Embryonic facial prominence (tissue), 1 donor: ENCODE results near the gene UBASH3B.
A peak's percentile ranks its signal among the peaks of the same experiment; 100 is the strongest.
"Not testable (repeated sequence)": the region's sequence is repeated elsewhere in the genome, so short reads cannot be mapped to it uniquely, and the experiment has no call there.

Experiments used
- DNase-seq: peaks from one replicate; pipeline ENCODE4 v3.0.0-alpha.2; 2016; ENCODE audit errors: extremely low spot score

UBASH3B gene

DNA sequence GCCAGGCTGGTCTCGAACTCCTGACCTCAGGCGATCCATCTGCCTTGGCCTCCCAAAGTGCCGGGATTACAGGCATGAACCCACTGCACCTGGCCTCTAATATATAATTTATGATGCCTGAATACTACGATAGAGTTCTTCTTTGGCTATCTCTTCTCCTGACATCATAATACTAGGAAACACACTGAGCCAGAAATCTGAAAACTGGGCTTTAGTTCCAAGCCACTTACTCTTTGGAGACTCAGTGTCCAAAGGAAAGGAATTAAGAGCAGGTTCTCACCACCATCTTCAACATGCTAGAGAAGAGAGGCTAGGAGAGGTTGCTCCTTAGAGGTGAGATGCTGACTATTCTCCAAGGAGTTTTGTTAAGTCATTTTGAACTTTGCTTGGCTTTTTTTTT lies 52.4 kb downstream of the UBASH3B start:
- no peak for DNase-seq

DNA sequence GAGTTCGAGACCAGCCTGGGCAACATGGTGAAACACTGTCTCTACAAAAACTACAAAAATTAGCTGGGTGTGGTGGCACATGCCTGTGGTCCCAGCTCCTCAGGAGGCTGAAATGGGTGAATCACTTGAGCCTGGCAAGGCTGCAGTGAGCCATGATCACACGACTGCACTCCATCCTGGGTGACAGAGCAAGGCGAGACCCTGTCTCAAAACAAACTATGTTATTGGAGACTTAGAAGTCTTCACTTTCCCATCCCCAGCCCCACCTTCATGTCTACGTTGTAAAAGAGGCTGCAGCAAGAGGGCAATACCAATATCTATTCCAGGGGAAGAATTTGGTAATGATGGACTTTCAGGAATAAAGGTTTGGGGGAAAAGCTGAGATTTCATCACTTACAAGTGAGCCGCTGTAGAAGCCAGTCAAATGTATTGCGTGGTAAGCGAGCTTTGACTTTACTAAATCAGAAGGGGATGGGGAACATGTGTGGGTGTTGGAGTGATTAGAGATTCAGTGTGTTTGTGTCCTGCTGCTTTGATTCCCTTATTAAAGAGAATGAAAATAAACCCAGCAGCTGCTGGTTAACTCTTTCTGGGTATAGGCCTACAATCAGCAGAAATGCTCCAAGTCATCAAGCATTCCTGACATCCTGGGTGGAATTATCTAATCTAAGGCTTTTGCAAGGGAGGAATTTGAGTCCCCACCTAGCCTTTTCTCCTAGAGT lies 53.7 kb downstream of the UBASH3B start:
- peak; percentile 5 for DNase-seq

DNA sequence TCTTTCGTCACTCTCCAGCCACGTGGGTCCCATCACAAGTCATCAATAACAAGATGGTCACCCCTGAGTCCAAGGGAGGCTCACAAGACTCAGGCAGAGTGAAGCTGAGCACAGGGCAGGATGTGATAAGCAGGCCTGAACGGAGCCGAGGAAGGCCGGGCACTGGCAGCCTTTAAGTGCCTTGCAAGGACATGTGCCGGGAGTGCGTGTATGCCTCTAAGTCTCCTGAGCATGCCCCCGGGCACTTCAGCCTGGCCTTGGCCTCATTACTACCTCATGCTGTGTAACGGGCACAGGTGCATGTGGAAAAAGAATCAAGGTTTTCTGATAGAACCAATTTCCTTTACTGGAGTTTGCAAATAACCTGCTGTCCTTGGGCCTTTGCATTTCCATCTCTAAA lies 55.8 kb downstream of the UBASH3B start:
- DNase-seq, result no peak

DNA sequence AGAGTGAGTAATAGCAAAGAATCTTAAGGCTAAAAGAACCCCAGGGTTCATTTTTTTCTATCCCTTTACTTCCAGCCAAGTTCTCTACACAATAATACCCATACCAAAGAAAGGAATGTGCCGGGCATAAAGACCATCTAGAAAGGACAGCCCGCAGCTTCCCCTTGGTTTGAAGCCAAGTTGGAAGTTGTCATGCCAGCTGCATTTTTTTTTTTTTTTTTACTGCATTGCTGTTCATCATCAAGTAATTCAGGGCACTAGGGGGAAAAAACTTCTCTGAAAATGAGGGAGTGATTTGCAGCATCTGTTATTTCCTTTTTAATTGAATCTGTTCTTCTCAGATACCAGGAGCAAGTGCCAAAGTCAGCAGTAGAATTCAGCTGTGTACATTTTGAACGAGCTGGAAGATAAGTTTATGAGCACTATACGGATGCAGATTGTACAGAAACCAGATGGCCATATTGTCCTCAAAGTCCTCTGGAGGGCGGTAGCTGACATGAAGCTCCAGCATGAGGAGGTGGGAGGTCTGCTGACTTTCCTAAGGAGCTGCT lies 56.4 kb downstream of the UBASH3B start:
- no peak for DNase-seq

DNA sequence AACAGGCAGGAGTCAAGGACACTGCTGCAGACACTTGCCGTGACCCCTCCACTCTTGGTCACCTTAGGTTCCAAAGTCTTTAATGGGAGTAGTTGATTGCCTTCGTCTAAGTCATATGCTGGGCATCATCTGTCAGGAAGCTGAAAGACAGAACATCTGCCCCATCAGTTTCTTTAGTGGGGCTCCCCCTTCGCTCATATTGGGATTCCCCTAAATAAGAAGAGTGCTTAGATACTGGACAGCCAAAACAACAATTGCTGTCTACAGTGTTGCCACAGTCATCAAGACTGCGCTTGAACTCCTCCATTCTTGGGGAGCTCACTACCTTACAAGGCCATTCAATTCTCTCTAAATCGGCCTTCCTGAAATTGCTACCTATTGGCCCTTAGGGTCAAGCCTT lies 58.5 kb downstream of the UBASH3B start:
- DNase-seq, result no peak

DNA sequence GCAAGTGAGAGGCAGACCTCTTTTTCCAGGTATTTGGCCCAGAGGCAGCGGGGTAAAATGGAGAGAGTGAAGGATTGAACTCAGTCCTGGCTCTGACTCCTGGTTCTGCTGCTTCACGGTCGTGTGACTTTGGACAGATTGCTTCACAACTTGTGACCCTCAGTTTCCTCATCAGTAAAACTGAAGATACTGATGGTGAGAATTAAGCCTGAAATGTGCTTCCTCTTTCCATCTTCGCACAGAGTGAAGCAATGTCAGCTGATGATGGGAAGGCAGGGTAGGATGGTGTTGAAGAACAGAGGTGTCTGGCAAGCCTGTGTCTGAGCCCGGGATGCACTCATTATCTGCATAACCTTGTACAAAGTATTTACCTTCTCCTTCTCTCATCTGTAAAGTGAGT lies 59.0 kb downstream of the UBASH3B start:
- DNase-seq, result no peak

DNA sequence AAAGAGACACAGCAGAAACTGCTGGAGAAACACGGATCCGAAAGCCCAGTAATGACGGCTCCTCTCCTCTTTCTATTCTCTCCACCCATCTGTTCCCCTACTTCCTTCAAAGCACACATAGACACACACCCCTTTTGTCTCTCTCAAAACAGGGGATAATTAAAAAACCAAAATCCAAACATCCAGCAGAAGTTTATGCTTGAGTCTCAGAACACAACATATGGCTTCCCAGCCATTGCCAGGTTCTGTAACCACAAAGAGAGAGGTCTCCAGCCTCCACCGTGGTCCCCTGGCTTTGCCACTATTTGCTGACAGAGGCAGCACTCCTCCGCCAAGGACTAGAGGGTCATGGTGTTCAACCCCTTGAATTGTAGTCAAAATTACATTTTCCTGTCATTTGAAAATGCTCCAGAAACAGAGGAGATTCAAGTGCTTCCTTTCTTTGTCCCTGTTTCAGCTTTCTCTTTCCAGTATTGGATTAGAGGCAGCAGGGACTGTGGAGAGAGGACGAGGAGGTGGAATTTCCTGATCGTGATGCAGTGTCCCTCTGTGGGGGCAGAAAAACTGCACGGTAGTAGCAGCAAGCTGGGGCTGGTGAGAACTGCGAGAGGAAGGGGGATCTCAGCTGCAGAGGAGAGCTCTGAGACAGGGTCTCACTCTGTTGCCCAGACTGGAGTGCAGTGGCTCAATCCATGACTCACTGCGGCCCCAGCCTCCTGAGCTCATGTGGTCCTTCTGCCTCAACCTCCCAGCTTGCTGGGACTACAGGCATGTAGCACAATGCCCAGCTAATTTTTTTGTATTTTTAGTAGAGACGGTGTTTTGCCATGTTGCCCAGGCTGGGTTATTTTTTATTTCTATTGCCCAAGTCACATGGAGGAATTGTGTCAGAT lies 60.3 kb downstream of the UBASH3B start:
- no peak for DNase-seq

DNA sequence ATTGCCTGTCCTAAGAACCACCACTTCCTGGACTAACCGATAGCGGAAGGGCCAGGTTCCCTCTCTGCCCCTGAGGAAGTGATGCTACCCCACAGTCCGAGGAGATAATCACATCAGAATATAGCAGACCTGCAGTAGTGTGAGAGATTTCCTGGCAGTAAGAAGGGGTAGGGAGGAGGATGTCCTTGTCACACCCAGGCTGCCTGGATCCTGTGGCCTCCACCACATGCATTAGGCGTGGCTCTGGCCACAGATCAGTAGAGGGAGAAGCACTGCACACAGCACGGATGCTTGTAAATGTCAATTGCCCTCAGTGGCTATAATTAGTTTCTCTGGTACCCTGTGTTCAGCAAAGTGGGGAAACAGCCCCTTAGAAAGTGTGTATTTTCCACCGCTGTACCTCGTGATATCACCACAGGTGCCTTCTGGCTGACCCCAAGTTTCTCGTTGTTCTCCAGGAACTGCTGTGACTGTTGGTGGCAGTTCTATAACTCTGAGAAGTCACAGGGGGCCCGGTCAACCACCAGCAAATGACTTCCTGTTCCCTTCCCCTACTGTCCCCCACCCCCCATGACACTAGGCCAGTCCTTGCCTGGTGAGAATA lies 61.8 kb downstream of the UBASH3B start:
- DNase-seq, result no peak

DNA sequence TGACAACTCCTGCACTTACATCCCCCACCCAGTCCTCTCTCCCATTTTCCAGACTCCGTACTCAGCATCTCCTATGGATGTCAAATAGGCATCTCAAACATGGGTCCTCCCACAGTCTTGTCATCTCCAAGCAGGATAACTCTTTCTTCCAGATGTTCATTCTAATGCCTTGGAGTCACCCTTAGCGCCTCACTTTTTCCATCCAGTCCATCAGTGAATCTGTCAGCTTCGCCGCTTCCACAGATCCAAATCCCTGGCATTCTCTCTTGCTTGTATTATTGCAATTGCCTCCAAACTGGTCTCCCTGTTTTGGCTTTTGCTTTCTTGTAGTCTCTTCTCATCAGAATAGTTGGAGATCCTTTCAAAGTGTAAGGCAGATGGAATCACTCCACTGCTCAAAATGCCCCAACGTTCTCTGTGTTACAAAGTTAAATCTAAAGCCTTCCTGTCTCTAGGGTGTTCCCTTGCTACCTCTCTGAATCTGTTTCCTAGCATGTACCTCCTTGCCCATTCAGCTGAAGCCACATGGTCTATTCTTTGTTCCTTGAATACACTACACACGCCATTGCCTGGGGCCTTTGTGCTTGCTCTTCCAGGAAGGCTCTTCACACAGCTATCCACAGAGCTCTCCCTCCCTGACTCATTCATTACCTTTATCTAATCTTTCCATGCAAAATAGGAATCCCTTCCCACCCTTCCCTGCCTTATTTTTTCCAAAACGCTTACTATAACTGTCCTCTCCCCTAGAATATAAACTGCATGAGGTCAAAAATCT lies 64.8 kb downstream of the UBASH3B start:
- DNase-seq, result no peak

DNA sequence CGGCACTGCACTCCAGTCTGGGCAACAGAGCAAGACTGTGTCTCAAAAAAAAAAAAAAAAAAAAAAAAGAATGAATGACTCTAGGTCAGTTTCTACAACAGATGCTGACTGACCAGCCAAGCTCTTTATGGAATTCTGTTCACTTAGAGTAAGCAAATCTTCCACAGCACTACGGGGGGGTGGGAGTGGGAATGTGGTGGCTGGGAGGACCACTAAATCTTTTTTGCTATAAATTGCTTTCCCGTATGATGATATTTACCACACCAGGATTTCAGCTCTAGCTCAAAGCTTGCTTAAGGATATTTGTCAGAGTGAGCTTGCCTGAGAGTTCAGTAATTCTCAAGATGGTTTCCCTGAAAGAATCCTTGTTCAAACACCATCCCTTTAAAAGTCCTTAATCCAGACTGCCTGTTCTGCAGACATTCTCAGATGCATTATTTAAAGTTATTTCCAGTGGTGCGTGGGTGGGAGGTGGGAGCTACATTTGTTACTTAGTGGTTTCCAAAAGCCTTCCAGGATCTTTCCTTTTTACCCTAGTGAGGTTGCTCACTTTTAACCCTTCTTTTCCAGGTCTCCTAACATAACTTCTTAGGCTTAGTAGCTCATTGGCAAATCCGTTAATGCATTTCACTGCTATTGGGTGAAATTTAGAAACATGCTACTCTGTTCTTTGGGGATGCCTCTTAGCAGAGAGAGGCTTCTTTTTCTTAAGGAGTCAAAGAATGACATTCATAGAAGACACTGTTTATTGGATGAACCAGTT lies 65.9 kb downstream of the UBASH3B start:
- no peak for DNase-seq

DNA sequence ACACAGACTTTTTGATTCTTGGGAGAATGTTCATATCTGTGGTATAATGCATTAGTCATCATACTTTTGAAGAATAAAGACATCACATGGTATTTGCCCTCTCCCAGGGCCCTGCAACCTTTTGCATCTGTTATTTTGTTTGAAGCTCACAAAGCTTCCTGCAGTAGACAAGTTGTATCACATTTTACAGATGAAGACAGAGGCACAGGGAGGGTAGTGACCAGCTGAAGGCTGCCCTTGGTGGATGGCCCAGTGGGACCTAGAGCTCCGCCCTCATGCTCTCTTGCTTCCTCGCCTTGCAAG lies 66.4 kb downstream of the UBASH3B start:
- DNase-seq, result no peak

DNA sequence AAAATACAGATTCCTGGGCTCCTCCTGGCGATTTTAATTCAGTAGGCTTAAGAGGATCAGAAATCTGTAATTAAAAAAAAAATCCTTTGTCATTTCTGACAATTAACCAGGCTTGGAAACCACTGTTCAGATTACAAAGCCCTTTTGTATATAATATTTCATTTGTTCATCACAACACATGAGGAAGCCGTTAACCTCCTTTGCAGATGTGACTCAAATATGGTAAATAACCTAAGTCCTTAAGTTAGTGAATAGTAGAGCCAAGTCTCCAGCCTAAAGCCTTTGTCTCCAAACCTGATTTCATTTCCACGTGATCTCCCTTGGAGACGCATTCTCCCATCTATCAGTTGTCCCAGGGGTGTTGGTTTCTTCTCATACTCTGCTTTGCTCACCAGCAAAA lies 67.6 kb downstream of the UBASH3B start:
- DNase-seq, result no peak

DNA sequence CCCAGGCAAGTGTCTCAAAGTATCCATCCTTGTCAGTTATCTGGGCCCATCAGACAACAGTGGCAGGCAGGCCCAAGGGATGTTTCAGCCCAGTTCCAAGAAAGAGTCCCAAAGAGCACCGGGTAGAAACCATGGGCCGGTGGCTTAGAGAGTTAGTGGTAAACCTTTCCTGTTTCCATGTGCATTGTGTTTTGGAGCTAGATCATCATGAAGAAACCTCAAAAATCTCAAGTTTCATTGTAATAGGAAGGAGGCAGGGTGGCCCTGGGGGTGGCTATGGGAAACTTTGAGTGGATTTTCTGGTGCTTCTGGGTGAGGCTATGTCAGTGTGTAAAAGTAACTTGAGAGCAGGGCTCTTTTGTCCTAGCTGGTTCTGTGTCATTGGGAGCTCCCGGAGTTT lies 68.1 kb downstream of the UBASH3B start:
- DNase-seq, result no peak

DNA sequence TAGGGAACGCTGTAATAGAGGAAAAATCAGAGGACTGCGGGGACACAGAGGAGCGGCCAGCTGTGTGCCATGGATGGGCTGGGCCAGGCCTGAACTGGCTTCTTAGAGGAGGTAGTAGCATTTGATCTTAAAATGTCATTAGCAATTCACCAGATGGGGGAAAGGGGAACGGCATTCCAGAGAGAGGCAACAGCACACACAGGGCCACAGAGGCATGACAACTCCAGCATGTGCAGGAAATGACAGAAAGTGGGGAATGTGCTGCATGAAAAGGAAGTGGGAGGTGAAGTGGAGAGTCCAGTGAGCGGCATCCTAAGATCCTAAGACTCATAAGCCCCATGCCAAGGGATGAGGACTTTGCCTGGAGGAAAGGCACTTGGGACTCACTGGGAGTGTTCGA lies 69.0 kb downstream of the UBASH3B start:
- DNase-seq, result no peak

DNA sequence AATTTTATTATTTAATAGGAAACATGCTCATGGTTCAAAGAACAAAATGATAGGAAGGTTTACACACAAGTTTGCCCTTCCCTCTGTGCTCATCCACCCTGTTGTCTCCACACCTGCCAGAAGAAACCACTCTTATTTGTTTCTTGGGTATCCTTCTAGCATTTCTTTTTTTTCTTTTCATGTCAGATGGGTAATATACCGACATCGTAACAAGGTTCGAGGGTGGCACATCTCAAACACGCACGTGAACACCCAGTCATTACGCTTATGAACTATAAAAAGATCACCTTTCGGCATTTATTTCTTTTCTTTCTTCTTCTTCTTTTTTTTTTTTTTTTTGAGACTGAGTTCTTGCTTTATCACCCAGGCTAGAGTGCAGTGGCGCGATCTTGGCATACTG lies 70.5 kb downstream of the UBASH3B start:
- DNase-seq, result no peak

DNA sequence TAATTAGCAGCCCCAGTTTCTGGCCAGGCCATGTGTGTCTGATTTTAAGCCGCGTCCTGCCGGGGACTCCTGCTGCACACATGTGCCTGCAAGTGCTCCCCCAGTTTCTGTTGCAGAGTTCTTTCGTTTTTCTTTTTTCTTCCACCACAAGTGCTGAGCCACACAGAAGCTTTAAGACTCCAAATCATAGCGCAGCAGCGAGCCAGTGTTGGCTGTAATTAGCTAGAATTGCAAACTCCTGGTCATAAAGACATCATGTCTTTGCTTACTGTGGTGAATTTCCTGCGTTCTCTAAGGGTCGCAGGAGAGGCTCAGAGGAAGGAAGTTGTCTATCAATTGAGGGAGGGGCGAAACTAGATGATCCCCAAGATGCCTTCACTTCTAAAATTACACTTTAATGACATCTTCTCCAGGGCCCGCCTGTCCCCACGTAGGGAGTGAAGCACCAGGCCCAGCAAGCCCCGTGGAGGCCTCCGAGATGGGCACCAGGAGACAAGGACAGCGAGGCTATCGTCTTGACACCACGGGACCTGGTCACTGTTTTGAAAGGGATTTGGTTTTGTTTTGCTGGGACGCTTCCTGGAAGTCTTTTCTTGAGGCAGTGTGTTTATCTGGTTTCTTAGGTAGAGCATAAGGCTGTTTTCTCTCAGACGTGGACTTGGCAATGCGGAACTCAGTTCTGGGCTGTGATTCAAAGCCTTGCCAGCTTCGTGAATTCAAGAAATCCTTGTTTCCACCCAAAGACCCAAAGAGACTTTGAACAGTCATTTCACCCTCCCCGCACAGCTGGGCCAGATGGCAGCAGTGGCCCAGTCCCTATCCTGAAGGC lies 71.8 kb downstream of the UBASH3B start:
- no peak for DNase-seq

DNA sequence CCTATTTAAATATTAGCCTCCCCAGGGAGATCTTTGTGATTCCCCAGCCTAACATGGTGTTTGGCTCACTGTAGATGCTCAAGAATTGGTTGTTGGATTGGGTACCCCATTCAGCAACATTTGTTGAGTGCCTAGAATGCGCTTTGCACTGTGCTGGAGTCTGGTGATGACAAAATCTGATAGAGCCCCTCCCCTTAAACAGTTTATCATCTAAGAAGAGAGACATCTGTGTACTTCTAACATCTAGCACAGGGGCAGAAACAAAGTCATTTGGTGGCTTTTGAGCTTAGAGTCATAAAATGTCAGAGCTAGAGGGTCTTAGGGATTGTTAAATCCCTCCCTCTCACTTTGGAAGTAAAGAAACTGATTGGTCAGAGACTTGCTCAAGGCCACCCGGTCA lies 73.0 kb downstream of the UBASH3B start:
- DNase-seq, result no peak

DNA sequence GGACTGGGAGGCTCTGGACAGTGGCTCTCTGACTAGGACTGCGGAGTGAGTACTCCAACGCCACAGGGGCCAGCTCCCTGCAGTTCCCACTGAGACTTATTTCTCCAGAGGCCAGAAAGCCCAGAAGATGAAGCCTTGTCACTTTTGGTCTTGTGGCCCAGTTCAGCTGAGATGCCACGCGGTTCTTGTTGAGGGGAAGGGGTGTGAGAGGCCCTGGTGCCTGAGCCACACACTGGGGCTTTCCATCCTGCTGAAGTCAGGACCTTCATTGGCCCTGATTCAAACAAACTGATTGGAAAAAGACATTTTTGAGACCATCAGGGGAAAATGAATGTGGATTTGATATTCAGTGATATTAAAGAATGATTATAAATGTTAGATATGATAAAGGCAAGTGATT lies 73.6 kb downstream of the UBASH3B start:
- no peak for DNase-seq

DNA sequence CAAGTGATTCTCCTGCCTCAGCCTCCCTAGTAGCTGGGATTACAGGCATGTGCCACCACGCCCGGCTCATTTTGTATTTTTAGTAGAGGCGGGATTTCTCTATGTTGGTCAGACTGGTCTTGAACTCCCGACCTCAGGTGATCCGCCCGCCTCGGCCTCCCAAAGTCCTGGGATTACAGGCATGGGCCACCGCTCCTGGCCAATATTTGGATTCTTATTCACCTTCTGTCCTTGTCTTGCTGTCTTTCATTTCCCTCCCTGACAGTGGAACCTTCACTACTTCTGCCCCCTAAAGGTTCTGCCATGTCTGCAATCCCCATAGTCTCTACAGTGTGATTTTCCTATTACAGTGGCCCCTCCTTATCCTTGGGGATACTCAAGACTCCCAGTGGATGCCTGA lies 75.2 kb downstream of the UBASH3B start:
- not testable (repeated sequence) for DNase-seq

DNA sequence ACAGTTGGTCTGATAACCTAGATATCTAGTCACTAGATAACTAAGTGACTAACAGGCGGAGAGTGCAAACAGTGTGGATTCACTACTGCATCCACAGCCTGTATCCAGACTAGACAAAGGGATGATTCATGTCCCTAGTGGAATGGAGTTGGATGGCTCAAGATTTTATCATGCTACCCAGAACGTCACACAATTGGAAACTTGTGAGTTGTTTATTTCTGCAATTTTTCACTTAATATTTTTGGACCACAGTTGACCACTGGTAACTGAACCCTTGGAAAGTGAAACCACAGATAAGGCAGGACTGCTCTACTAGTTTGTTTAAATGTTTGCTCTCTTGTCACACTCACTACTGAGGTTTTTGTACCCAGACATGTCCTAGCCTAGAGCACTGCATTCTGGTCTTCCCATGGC lies 76.0 kb downstream of the UBASH3B start:
- no peak for DNase-seq
